Measurements from ENCODE around the gene ETV3. TPM values are rescaled to one million over a fixed set of nuclear protein-coding genes. Genes with fewer than 3 reads are reported as not detected.

The ETV3 gene
- total RNA-seq, 1 experiment from 2014 or later: 39.7 TPM

GRCh38 chr1:157106813-157107189 lies 31.4 kb downstream of the ETV3 start:
- no peak for TF ChIP-seq CTCF (IDR thresholded peaks at IDR 0.05; ENCODE audit: unreplicated experiment)
- intact Hi-C loops (cut with micrococcal nuclease; ENCODE audit: unreplicated experiment): no loop called here
- BruUV-seq (replicated peaks): no TSS peak
- CTCF ChIA-PET: interaction anchor here (0.6 to 1.5 kb wide), 4 partner anchors 13 to 214 kb away, joined by 3 to 7 read pairs (median 4); no protein-coding TSS in a partner anchor
- peaks cover 14% of the 10 kb centered on the region for H3K4me1 Mint-ChIP-seq (ENCODE audit: low read depth, unreplicated experiment)
- no peaks in the 10 kb centered on the region for H3K9me3 Mint-ChIP-seq (ENCODE audit: low read depth, unreplicated experiment)
- H3K27me3 Mint-ChIP-seq (ENCODE audit: unreplicated experiment): peaks cover 92% of the 10 kb centered on the region
- no peak overlapping the region for H3K27ac Mint-ChIP-seq (ENCODE audit: unreplicated experiment)
- DNase-seq: no peak
- H3K36me3 Mint-ChIP-seq (ENCODE audit: insufficient read depth, unreplicated experiment): no peaks in the 10 kb centered on the region
- no peak overlapping the region for H3K4me3 Mint-ChIP-seq (ENCODE audit: low read depth, unreplicated experiment)

GRCh38 chr1:157105988-157106812 lies 32.0 kb downstream of the ETV3 start:
- Mint-ChIP-seq H3K36me3 (ENCODE audit: insufficient read depth, unreplicated experiment) (no peaks in the 10 kb centered on the region), H3K27ac (ENCODE audit: unreplicated experiment) (peak overlapping the region; percentile 7), H3K27me3 (ENCODE audit: unreplicated experiment) (peaks cover 86% of the 10 kb centered on the region), H3K9me3 (ENCODE audit: low read depth, unreplicated experiment) (no peaks in the 10 kb centered on the region), H3K4me3 (ENCODE audit: low read depth, unreplicated experiment) (no peak overlapping the region), H3K4me1 (ENCODE audit: low read depth, unreplicated experiment) (peaks cover 14% of the 10 kb centered on the region)
- intact Hi-C loops (cut with micrococcal nuclease; ENCODE audit: unreplicated experiment): no loop called here
- no TSS peak for BruUV-seq (replicated peaks)
- TF ChIP-seq CTCF (IDR thresholded peaks at IDR 0.05; ENCODE audit: unreplicated experiment): no peak
- CTCF ChIA-PET: interaction anchor here (0.6 to 1.5 kb wide), 4 partner anchors 13 to 213 kb away, joined by 3 to 7 read pairs (median 4); no protein-coding TSS in a partner anchor
- peak; percentile 43 for DNase-seq

- no peaks in the 10 kb centered on the region for H3K9me3 Mint-ChIP-seq (ENCODE audit: low read depth, unreplicated experiment)
- DNase-seq: no peak
- H3K4me1 Mint-ChIP-seq (ENCODE audit: low read depth, unreplicated experiment): peaks cover 14% of the 10 kb centered on the region
- H3K27ac Mint-ChIP-seq (ENCODE audit: unreplicated experiment): peak overlapping the region; percentile 7
- intact Hi-C loops (cut with micrococcal nuclease; ENCODE audit: unreplicated experiment): no loop called here
- no peak overlapping the region for H3K4me3 Mint-ChIP-seq (ENCODE audit: low read depth, unreplicated experiment)
- CTCF ChIA-PET: interaction anchor here (0.8 to 1.5 kb wide), 2 partner anchors 15 to 16 kb away, joined by 3 to 7 read pairs; no protein-coding TSS in a partner anchor
- H3K36me3 Mint-ChIP-seq (ENCODE audit: insufficient read depth, unreplicated experiment): no peaks in the 10 kb centered on the region
- peaks cover 78% of the 10 kb centered on the region for H3K27me3 Mint-ChIP-seq (ENCODE audit: unreplicated experiment)
- no peak for TF ChIP-seq CTCF (IDR thresholded peaks at IDR 0.05; ENCODE audit: unreplicated experiment)
- BruUV-seq (replicated peaks): no TSS peak
Observed at GRCh38 chr1:157105298-157105987, 32.8 kb downstream of the ETV3 start.

- CTCF ChIA-PET: interaction anchor here (0.7 to 0.8 kb wide), 2 partner anchors 15 to 479 kb away, joined by 3 read pairs; no protein-coding TSS in a partner anchor
- H3K9me3 Mint-ChIP-seq (ENCODE audit: low read depth, unreplicated experiment): no peaks in the 10 kb centered on the region
- H3K27me3 Mint-ChIP-seq (ENCODE audit: unreplicated experiment): peaks cover 76% of the 10 kb centered on the region
- no peaks in the 10 kb centered on the region for H3K36me3 Mint-ChIP-seq (ENCODE audit: insufficient read depth, unreplicated experiment)
- TF ChIP-seq CTCF (IDR thresholded peaks at IDR 0.05; ENCODE audit: unreplicated experiment): no peak
- H3K27ac Mint-ChIP-seq (ENCODE audit: unreplicated experiment): no peak overlapping the region
- BruUV-seq (replicated peaks): no TSS peak
- no peak for DNase-seq
- H3K4me3 Mint-ChIP-seq (ENCODE audit: low read depth, unreplicated experiment): no peak overlapping the region
- H3K4me1 Mint-ChIP-seq (ENCODE audit: low read depth, unreplicated experiment): peaks cover 14% of the 10 kb centered on the region
- intact Hi-C loops (cut with micrococcal nuclease; ENCODE audit: unreplicated experiment): no loop called here
Observed at GRCh38 chr1:157104598-157105293, 33.4 kb downstream of the ETV3 start.

Measured in Calu3 (cell line).